HG03280 (cell line): ENCODE results near the gene MGST3.
"Not testable (repeated sequence)": the region's sequence is repeated elsewhere in the genome, so short reads cannot be mapped to it uniquely, and the experiment has no call there.

Experiments
- ATAC-seq: cut with Tn5 transposase; IDR thresholded peaks from one replicate; pipeline ENCODE4 v1.9.1; 2021; ENCODE audit warnings: mild to moderate bottlenecking, moderate library complexity; ENCODE audit not compliant: unreplicated experiment

Gene MGST3

DNA sequence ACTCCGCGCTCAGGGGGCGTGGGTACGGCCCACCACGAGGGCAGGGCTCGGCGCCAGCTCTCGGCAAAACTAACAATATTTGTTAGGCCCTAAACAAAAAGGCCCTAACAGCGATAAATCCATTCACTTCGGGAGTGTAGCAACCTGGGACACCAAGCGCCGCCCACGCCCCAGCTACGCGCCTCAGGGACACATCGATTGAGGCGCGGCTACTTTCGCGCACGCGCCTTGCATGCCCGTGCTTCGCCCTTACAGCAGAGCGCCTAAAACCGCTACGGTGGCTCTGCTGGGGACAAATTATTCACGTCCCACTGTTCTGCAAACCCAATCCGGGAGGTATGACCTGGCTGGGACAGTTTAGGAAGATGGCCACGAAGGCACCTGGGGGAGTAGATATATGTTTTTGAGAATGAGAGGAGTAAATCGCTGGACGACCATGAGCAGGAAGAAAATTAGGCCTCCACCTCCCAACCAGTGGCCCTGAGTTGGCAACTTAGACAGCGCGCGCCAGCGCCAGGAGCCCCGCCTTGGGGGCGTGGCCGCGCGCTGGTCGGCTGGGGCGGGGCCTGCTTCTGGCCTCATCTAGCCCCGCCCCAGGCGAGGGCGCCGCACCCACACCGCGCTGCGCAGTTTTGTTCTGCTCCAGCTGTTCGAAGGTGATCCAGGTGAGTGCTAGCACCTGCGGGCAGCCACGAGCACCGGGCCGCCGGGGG, at the start of gene MGST3:
Gene MGST3, plus strand, starts transcription at position 606 of the 713 bp plus-strand sequence. CDS start 18,614 bp downstream, outside the sequence.
- ATAC-seq = peak; percentile 92

DNA sequence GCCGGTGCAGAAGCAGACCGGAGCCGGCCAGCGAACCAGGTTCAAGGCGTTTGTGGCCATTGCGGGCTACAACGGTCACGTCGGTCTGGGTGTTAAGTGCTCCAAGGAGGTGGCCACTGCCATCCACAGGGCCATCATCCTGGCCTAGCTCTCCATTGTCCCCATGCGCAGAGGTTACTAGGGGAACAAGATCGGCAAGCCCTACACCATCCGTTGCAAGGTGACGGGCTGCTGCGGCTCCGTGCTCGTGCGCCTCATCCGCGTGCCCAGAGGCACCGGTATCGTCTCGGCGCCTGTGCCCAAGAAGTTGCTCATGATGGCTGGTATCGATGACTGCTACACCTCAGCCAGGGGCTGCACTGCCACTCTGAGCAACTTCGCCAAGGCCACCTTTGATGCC, 49.1 kb upstream of the MGST3 start:
- ATAC-seq = no peak

DNA sequence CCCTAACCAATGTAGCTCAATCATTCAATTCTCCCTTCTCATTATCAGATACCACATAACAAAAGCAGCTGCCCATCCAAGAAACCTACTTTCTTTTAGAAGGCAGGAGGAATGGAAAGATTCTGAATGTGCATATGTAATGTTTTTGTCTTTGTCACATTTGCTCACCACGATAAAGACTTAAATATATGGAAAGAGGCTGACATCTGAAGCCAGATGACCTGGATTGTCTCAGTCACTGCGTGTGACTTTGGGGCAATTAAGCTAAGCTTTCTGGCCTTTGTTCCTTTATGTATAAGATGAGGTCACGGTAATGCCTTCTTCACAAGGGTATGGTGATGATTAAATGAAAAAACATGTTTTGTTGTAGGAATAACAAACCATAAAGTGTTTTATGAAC, 44.6 kb upstream of the MGST3 start:
- ATAC-seq = no peak

GRCh38 chr1:165591391-165591790, 39.6 kb upstream of the MGST3 start:
- not testable (repeated sequence) for ATAC-seq

DNA sequence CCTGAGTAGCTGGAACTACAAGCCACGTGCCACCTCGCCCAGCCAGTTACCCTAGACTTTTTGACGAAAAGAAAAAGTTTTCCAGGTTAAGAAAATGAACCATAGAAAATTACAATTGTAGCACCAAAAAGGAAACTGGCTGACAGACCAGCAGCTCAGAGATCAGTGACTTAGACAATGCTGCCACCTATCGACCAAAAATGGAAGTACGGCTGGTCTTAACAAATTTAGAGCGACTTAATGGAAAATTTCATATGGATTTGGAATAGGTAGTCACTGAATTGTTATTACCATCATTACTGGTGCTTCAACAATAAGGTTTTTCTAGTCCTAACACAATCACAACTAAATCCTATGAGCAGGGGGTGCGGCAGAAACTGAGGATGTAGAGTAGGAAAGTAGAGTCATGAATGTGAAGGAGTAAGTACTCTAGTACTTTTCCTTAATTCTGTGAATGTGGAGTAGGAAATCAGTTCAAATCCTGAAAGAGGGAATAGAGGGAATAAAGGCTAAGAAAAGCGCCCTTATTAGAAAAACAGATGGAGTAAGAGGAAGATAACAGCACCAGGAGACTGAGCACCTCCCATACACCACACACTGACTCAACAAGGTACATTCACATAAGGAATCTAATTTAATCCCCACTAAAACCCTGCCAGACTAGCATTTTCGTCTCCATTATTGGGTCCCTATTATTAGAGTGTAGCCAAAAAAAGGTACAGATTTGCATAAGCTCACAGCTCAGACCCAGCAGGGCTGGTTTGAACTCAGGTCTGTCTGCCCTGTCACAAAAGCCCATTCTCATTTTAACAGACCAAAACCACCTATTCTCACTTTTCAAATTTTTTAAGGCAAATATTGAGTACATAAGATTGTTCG, 37.9 kb upstream of the MGST3 start:
- no peak for ATAC-seq

GRCh38 chr1:165595246-165595938, 35.6 kb upstream of the MGST3 start:
- no peak for ATAC-seq

GRCh38 chr1:165597883-165598675, 33.0 kb upstream of the MGST3 start:
- peak; percentile 98 for ATAC-seq

DNA sequence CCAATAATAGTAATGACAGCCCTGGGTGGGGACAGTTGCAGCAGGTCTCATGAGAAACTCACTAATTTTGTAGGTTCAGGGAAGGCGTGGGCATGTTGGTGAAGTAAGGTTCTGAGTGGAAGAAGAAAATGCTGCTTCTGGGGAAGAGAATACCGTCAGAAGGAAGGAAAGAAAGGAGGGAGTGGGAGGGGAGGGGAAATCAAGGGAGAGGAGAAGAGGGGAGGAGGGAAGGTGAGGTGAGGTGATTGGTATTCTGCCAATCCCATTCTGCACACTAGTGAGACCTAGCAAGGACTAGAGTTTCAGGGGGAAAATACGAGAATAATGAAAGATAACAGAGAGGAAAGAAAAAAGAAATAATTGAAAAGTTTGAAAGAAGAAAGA, 32.4 kb upstream of the MGST3 start:
- ATAC-seq = no peak

- ATAC-seq = no peak
These were observed 30.2 kb upstream of the MGST3 start for GRCh38 chr1:165600793-165601192.

DNA sequence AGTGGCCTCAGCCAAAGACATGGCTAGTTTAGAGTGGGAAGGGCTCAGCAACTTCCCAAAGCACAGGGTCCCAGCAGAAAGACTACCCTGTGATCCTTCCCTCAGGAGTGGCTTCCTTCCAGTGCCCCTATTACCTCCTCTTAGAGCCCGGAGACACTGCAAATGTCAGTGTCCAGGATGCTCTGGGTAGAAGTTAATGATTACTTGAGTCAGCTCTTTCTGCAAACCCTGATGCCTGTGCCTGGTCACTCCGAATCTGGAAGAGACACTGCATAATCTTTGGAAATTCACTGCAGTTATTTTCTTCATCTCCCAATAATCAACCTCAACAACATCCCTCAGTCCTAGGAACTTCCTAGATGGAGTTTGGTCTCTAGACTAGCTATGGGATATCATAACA, 27.2 kb upstream of the MGST3 start:
- ATAC-seq = no peak

DNA sequence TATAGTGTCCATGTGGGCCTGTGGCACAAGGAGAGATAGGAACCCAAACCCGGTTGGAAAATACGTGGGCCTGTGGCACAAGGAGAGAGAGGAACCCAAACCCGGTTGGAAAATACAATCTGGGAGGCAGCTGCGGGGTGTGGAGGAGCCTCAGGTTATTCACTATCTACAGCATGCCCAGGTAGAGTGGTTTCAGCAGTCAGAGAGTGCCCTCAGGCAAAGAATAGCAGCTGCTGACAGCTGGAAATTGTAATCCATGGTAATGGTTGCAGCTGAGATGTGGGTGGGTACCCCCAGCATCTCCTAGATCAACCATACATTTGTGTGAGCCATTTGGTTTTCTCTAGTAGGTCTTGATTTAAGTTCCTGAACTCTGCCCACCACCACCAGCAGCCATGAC, 25.8 kb upstream of the MGST3 start:
- ATAC-seq = no peak

DNA sequence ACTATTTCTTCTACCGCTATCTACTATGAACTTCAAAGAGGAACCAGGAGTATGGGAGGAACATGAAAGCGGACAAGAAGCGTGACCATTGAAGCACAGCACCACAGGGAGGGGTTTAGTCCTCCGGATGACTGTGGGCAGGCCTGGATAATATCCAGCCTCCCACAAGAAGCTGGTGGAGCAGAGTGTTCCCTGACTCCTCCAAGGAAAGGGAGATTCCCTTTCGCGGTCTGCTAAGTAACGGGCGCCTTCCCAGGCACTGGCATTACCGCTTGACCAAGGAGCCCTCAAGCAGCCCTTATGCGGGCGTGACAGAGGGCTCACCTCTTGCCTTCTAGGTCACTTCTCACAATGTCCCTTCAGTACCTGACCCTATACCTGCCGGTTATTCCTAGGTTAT, 24.4 kb upstream of the MGST3 start:
- not testable (repeated sequence) for ATAC-seq

DNA sequence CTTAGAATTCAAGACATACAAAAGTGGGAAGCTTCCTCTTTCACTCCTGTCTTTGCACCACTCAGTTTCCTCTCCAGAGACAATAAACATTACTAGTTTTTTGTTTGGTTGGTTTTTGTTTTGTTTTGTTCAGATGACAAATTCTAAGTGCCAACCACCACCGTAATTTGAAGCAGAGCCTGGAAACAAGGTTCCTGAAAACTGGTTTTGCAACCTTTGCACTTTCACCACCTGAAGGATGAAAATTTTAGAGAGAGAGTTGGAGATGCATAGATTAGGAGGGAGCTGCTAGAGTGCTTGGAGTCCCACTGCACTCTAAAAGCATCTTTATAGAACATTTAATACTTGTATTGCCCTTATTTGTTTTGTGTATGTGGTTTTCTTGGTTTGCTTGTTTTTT, 20.2 kb upstream of the MGST3 start:
- ATAC-seq = no peak

GRCh38 chr1:165612062-165612461, 19.0 kb upstream of the MGST3 start:
- no peak for ATAC-seq

GRCh38 chr1:165616054-165616612, 14.9 kb upstream of the MGST3 start:
- no peak for ATAC-seq

DNA sequence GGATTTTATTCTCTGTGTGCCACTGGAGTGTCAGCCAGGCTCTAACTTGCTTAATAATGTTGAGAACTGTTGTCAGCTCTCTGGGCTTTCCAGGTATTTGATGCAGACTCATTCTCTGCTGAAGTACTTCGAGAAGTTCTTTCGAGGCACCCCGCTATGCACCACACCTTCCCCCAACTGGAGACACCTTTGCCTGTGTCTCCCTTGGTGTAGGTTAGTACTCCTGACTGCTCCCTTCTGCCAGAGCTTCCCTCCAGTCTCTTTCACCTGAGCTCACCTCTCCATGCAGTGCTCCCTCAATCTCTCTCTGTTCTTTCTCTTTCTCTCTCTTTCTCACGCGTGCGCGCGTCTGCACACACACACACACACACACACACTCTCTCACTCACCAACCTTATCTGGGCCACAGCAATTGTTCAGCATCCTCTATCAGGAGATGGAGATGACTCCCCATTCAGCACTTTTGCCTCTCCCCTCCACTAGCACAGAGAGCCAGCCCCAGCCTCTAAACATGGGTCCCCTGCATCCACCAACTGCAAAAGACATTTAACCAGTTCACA, 14.0 kb upstream of the MGST3 start:
- no peak for ATAC-seq

GRCh38 chr1:165619647-165620151, 11.3 kb upstream of the MGST3 start:
- ATAC-seq = no peak

- ATAC-seq = no peak
These were observed 7.4 kb upstream of the MGST3 start for GRCh38 chr1:165623624-165624023.

DNA sequence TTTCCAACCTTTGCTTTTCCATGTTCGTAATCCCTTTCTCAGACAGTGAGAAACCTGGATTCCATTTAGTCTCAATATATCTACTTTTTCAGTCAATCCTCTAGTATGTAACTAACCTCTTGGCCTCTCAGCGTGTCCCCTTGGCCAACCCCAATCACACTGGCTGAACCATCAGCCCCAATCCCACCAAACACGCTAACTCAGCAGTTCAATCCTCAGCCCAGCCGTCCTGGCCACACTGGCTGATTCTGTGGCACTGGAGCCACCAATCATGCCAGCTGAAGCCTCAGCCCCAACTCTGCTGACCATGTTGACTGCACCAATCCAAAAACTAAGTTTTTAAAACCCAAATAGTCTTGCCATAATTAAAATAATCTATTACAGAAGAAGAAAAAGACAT, 6.6 kb upstream of the MGST3 start:
- ATAC-seq = no peak
